ENCODE results near the gene EMC10. TPM values are rescaled to one million over a fixed set of nuclear protein-coding genes. Genes with fewer than 3 reads are reported as not detected.
A peak's percentile ranks its signal among the peaks of the same experiment; 100 is the strongest.

Gene EMC10
- total RNA-seq (100 to 1,000 TPM in 1 of 2 donors, 10 to 100 TPM in 1; 62.2 to 165 TPM), polyA plus RNA-seq (100 to 1,000 TPM; 133 to 140 TPM)
- long read RNA-seq, donor 1, full-length matches to known transcripts: 43 of 48 reads
- long read RNA-seq, donor 1, partial matches to known transcripts: 5 of 48 reads
- long read RNA-seq, donor 1, other reads (novel, unspliced or antisense): 0 of 48 reads
- long read RNA-seq, donor 2, full-length matches to known transcripts: 10 of 10 reads
- long read RNA-seq, donor 2, partial matches to known transcripts: 0 of 10 reads
- long read RNA-seq, donor 2, other reads (novel, unspliced or antisense): 0 of 10 reads
- long read RNA-seq, donor 3, full-length matches to known transcripts: 4 of 4 reads
- long read RNA-seq, donor 3, partial matches to known transcripts: 0 of 4 reads
- long read RNA-seq, donor 3, other reads (novel, unspliced or antisense): 0 of 4 reads
- long read RNA-seq, donor 4, full-length matches to known transcripts: 11 of 28 reads
- long read RNA-seq, donor 4, partial matches to known transcripts: 17 of 28 reads
- long read RNA-seq, donor 4, other reads (novel, unspliced or antisense): 0 of 28 reads
- long read RNA-seq, donor 5, full-length matches to known transcripts: 11 of 11 reads
- long read RNA-seq, donor 5, partial matches to known transcripts: 0 of 11 reads
- long read RNA-seq, donor 5, other reads (novel, unspliced or antisense): 0 of 11 reads

GRCh38 chr19:50476224-50476906 lies at the start of gene EMC10, which contains the start of gene GARIN5A:
Gene EMC10 (plus strand): TSS chr19:50476507. CDS start chr19:50476545, 38 bp downstream.
Gene GARIN5A (minus strand): TSS chr19:50476848. CDS start chr19:50476388, 460 bp downstream.
- WGBS, 2 donors: 1 to 3% methylated on average over 58 of the region's 58 CpGs
- ATAC-seq (ENCODE audit: insufficient read depth, low FRiP score) (peak; percentile 90), DNase-seq (peak; percentile 93 to 96 (median 94))
- peaks cover 0 to 26% (median 16%) of the 10 kb centered on the region in 4 donors for H3K36me3 ChIP-seq (ENCODE audit: control insufficient read depth in 4 of 4, insufficient read depth in 4 of 4, low read length in 4 of 4)
- no peaks in the 10 kb centered on the region for H3K27me3 ChIP-seq (ENCODE audit: control insufficient read depth in 3 of 3, insufficient read depth in 3 of 3, low read length in 2 of 3)
- peak within 1 kb of the TSS; percentile 95 for H3K4me3 ChIP-seq
- peaks cover 5 to 10% (median 7%) of the 10 kb centered on the region in 5 donors for H3K4me1 ChIP-seq (ENCODE audit: control insufficient read depth in 5 of 5, insufficient read depth in 5 of 5, low read length in 5 of 5)
- H3K27ac ChIP-seq (ENCODE audit: low read depth in 1 of 2, low read length in 1 of 2): peak within 1 kb of the TSS; percentile 77 to 80
- no peak for TF ChIP-seq CTCF (IDR thresholded peaks at IDR 0.05; ENCODE audit: control extremely low read depth, extremely low read depth)
- H3K9ac ChIP-seq (ENCODE audit: insufficient read depth in 1 of 2, low read length in 2 of 2): peak within 1 kb of the TSS; percentile 70 to 74
- H3K9me3 ChIP-seq (ENCODE audit: control insufficient read depth in 4 of 4, insufficient read depth in 3 of 4, low read length in 3 of 4): no peaks in the 10 kb centered on the region

- DNase-seq (no peak), ATAC-seq (ENCODE audit: insufficient read depth, low FRiP score) (no peak)
- peaks cover 0 to 7% (median 0%) of the 10 kb centered on the region in 3 donors for H3K27me3 ChIP-seq (ENCODE audit: control insufficient read depth in 3 of 3, insufficient read depth in 3 of 3, low read length in 2 of 3)
- WGBS, 2 donors: 81 to 89% methylated on average over 24 to 26 of the region's 26 CpGs
- peak overlapping the region in 1 of 2 donors; percentile 66 for H3K27ac ChIP-seq (ENCODE audit: low read depth in 1 of 2, low read length in 1 of 2)
- H3K36me3 ChIP-seq (ENCODE audit: control insufficient read depth in 4 of 4, insufficient read depth in 4 of 4, low read length in 4 of 4): no peaks in the 10 kb centered on the region
- peaks cover 0 to 16% (median 3%) of the 10 kb centered on the region in 5 donors for H3K4me1 ChIP-seq (ENCODE audit: control insufficient read depth in 5 of 5, insufficient read depth in 5 of 5, low read length in 5 of 5)
- H3K9me3 ChIP-seq (ENCODE audit: control insufficient read depth in 4 of 4, insufficient read depth in 3 of 4, low read length in 3 of 4): no peaks in the 10 kb centered on the region
- TF ChIP-seq CTCF (IDR thresholded peaks at IDR 0.05; ENCODE audit: control extremely low read depth, extremely low read depth): no peak
- no peak overlapping the region for H3K9ac ChIP-seq (ENCODE audit: insufficient read depth in 1 of 2, low read length in 2 of 2)
- no peak overlapping the region for H3K4me3 ChIP-seq
These were observed 48.9 kb upstream of the EMC10 start for GRCh38 chr19:50427318-50427925.

GRCh38 chr19:50427997-50428425 lies 48.3 kb upstream of the EMC10 start:
- DNase-seq: peak; percentile 85 to 94 (median 90)
- peak; percentile 57 for ATAC-seq (ENCODE audit: insufficient read depth, low FRiP score)
- no peak for TF ChIP-seq CTCF (IDR thresholded peaks at IDR 0.05; ENCODE audit: control extremely low read depth, extremely low read depth)
- H3K9me3 ChIP-seq (ENCODE audit: control insufficient read depth in 4 of 4, insufficient read depth in 3 of 4, low read length in 3 of 4): no peaks in the 10 kb centered on the region
- peak overlapping the region in 1 of 2 donors; percentile 42 for H3K9ac ChIP-seq (ENCODE audit: insufficient read depth in 1 of 2, low read length in 2 of 2)
- no peak overlapping the region for H3K4me3 ChIP-seq
- no peaks in the 10 kb centered on the region for H3K36me3 ChIP-seq (ENCODE audit: control insufficient read depth in 4 of 4, insufficient read depth in 4 of 4, low read length in 4 of 4)
- WGBS, 2 donors: 3 to 10% methylated on average over 33 to 38 of the region's 38 CpGs
- peak overlapping the region in 1 of 2 donors; percentile 66 for H3K27ac ChIP-seq (ENCODE audit: low read depth in 1 of 2, low read length in 1 of 2)
- H3K4me1 ChIP-seq (ENCODE audit: control insufficient read depth in 5 of 5, insufficient read depth in 5 of 5, low read length in 5 of 5): peaks cover 0 to 21% (median 3%) of the 10 kb centered on the region in 5 donors
- peaks cover 0 to 7% (median 0%) of the 10 kb centered on the region in 3 donors for H3K27me3 ChIP-seq (ENCODE audit: control insufficient read depth in 3 of 3, insufficient read depth in 3 of 3, low read length in 2 of 3)
